HG03442 (cell line): ENCODE data around the gene KANSL1.
"Not testable (repeated sequence)": the region's sequence is repeated elsewhere in the genome, so short reads cannot be mapped to it uniquely, and the experiment has no call there.

Source experiments
- ATAC-seq: cut with Tn5 transposase; IDR thresholded peaks from one replicate; pipeline ENCODE4 v1.9.1; 2021; ENCODE audit warnings: mild to moderate bottlenecking, moderate library complexity; ENCODE audit not compliant: unreplicated experiment

KANSL1 gene

DNA sequence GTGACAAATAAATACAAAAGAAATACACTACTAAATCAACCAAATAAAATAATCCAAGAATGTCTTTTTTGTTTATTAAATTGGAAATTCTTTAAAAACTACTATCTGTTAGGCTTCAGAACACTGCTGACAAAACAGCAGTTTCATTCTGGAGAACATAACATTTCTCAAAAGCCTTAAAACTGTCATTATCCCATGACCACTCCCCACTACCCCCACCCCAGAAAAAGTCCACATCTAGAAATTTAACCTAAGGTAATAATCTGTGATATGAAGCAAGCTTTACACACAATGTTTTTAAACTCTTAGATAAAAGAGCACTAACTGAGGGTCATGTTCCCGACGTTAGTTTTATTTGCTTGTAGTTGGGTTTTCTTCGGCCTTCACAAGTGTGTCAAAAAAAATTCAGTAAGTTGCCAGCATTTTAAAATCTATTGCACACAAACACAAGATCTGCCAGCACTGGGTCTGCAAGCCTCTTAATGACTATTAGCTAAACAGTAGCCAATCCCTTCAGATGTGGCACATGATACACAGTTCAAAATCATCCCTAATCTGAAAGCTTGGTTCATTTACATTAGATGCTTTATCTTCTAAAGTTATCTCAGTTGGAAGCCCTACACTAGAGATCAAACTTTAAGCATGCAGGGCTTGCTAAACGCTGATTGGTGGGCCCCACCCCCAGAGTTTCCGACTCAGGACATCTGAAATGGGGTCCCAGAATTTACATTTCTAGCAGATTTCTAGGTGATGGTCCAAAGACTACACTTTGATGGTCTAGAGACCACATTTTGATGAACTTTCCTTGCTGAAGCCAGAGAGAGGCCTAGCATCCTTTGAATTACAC lies 75.2 kb downstream of the KANSL1 start:
- no peak for ATAC-seq

DNA sequence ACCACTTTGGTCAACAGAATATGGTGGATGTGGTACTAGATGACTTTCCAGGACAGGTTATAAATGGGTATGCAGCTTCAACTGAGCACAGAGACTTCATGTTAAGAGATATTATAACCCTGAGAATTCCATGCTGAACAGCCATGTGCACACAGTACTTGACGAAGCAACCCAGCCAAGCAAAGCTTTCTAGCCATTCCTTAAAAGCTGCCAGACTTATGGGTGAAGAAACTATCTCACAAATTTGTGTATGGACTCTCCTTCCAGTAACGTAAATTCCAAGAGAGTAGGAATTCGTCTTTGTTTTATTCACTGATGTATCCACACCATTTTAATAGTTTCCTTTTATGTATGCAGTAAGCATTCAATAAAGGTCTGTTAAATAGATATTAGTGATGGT lies 76.1 kb downstream of the KANSL1 start:
- no peak for ATAC-seq

DNA sequence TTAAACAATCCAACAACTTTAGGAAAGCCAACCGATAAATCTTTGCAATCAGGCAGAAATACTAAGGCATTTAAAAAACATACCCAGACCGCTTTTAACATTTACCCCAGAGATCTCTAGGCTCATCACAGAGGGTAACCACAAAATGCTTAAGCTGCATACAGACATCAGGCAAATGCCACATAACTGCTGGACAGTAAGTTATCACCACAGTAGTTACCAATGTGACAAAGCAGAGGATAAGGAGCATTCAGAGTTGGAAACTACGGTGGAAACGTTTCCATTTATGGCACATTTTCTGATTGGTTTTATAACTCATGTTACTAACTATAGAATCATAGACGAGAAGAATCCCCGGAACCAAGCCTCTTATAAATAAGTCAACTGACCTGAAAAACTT lies 77.5 kb downstream of the KANSL1 start:
- no peak for ATAC-seq

DNA sequence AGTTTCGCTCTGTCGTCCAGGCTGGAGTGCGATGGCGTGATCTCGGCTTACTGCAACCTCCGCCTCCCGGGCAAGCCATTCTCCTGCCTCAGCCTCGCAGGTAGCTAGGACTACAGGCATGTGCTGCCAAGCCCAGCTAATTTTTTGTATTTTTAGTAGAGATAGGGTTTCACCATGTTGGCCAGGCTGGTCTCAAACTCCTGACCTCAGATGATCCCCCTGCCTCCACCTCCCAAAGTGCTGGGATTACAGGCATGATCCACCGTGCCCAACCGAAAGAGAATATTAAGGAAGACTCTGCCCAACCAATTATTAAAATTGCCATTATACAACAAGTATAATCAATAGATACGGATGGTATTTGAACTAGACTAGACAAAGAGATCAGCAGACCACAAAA lies 82.0 kb downstream of the KANSL1 start:
- ATAC-seq: not testable (repeated sequence)

DNA sequence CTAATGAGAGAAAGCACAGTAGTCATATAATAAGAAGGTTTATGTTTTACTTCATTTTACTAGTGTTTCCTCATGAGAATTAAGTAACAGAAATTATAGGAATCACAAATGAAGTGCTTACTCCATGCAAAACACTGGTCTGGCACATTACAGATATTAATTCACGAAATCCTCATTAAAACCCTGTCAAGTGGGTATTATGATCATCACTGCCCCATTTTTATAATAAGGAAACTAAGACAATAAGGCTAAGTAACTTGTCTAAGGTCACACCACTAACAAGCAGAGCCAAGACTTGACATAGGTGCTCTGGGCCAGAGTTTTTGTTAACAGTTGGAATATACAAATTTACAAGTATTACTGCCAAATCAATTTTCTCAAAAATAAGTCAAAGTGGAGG lies 83.0 kb downstream of the KANSL1 start:
- no peak for ATAC-seq

DNA sequence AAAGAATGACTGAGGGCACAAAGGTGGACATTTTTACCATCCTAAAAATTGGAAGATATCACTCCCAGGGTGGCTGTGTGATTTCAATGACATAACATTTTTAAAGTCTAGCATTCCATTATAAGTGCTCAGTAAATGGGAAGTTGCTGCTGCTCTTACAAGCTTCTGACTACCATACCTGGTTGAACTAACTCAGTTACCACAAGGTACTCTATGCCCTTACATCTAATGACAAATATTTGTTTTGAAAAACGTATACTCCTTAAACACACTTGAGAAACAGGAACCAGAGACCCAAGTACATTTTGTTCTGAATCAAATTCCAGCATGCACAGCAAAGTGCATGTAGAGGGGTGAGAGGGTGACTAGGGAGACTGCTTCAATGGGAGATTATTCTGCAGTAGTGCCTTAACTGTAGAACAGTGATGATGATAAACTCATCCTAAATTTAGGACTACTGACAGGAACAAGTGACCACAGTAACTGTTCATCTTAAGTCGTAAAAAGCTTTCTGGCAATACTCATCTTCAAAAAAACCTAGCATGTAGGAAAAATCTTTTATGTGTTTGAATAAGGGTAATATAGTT lies 83.5 kb downstream of the KANSL1 start:
- no peak for ATAC-seq

DNA sequence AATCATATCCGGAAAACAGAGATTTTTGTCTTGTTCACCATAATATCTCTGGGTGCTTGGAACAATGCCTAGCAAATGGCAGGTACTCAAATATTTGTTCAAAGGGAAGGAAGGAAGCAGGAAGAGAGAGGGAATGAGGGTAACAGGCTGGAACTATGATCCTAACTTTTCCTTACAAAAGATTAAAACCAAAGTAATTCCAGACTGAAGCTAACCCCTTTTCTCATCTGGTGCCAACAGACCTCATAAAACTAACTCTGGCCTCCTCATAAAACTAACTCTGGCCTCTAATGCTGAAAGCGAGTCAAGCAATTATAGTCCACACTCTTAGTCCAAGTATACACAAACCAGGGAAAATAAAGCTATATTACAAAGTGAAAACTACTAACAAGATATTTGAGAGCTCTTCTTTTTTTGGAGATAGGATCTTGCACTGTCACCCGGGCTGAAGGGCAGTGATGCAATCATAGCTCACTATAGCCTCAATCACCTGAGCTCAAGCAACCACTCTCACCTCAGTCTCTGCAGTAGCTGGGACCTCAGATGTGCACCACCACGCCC lies 84.6 kb downstream of the KANSL1 start:
- no peak for ATAC-seq

DNA sequence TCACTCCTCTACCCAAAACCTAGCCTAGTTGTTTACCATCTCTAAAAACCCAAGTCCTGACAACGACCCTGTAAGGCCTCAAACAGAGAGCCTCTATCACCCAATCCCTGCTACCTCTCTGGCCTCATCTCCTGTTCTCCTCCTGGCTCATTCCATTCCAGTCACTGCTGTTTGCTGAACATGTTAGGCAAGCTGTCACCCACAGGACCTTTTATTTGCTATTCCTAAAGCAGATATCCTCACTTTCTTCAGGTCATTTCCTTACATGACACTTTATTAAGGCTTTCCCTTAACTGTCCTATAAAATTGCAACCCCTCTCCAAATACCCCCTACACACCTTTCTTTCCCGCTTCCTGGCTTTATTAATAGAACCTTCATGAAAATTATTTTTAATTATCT lies 85.1 kb downstream of the KANSL1 start:
- no peak for ATAC-seq

DNA sequence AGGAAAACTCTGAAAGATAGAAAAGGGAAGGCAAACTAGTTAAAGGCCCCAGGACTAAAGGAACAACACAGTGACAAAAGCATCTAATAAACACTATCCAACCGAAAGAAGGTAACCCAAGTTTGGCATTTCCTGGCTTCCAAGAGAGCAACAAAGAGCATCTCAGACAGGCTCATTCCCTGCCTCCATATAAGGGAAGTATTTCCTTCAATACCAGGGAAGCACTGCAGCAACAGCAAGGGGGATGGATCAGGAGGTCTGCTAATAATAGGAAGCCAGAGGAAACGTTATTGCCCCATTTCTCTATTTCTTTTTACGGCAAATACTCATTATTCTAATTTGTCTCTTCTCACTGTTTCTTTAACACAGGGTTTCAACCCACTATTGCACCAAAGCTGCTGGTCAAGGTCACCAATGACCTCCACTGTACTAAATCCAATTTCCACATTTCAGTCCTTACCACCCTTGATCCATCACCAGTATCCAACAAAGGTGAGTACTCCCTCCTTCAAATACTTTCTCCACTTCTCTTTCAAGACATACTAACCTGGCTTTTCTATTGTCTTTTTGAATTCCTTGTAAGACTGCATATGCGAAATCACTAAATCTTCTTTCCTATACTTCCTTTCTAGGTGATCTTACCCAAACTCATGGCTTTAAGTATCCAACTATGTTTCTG lies 86.1 kb downstream of the KANSL1 start:
- no peak for ATAC-seq

DNA sequence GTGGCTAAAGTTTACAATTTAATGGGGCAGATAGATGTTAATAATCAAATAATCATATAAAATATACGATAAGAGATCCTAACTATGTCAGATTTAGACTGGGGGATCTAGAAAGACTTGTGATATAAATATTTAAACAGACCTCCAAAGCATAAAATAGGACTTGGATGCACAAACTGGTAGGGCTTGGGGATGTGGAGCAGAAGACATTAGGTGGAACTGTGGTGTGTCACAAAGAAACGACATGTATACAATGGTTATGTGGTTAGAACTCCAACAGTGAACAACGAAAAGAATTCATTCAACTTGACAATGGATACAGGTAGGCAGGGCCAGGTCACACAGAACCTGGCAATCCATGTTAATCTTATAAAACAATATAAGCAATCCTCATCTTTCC lies 90.4 kb downstream of the KANSL1 start:
- ATAC-seq: not testable (repeated sequence)

DNA sequence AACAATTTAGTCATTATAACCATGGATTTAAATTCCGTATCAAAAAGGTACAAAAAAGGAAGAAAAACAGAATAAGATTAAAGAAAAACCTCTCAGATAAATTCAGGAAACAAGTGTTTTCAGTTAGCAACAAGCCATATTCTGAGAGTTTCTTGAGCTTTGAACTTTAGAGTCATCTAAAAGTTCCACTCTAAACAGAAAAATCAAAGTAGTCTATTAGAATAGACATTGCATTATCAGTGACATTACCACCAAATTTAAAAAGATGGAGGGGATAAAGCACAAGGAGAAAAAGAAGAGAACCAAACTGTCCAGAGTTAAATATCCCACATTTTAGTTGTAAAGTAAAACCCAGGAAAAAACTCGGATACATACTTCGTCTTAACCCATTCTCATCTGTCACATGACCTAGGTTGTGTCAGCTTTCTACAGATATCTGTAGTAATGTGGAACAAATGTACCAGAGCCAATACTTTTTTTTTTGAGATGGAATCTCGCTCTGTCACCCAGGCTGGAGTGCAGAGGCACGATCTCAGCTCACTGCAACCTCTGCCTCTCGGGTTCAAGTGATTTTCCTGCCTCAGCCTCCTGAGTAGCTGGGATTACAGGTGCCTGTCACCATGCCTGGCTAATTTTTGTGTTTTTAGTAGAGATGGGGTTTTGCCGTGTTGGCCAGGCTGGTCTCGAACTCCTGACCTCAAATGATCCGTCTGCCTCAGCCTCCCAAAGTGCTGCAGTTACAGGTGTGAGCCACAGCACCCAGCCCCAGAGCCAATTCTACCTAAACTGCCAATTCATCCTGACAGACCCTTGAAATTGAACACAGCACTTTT lies 91.2 kb downstream of the KANSL1 start:
- not testable (repeated sequence) for ATAC-seq

DNA sequence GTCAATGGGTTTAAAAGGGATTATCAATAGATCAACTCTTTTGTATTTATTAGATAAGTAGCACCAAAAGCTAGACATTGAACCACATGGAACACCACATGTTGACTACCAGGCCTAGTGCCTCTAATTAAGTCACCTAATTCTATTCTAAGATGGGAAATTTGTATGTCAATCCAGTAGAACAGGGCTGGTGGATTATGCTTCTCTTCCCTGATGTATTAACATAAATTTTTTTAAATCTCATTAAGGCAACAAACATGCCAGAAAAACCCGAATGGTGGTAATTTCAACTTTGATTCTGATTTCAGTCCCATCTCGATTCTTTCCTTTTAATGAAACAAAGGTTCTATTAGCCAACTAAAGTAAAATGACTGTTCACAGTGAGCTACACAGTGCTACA lies 92.6 kb downstream of the KANSL1 start:
- no peak for ATAC-seq

DNA sequence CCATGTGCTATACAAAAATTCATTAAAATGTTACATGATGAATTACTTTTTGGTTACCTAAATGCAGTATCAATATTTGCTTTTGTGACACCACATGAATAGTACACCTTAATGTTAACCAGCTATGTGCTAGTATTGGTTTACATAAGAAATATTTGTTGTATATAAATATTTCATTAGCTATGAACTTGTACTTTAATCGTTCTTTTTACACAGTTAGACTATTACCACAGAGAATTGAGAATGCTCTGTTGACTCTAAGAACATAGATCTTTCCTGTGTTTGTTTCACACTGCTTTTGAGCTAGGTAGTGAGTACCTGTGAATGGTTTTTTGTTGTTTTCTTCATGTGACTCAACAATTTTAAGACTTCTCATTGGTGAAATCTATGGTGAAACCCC lies 93.4 kb downstream of the KANSL1 start:
- no peak for ATAC-seq

DNA sequence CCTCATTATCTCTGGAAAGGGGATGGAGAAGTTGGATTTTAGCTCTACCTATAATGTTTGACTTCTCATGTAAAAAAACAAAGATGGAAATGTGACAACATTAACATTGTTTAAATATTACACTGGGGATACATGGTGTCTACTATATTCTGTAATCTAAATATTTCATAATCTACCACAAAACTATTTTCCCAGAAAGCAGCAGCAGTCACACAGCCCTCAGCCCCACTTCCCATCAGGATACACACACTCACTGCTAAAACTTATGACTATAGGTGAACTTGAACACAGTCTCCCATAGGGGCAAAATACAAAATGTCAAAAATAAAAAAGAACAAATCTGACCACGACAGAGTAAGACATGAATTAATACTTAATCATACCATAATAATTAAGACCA lies 95.7 kb downstream of the KANSL1 start:
- ATAC-seq: no peak

DNA sequence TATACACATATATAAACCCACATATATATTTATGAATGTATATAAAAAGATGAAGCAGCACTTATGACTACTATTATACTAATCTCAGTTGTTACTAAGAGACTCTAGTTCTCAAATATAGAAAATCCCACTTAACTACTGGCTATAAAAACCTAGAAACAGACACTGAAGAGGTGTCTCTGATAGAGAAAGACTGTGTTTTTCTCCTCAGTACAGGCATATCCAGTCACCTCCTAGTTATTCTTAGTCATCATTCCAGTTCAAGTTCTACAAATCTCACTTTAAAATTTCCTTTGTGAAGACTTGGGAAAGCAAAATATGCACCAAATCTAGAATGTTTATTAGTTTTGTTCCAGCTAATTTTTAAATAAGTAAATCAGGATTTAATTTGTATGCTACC lies 100.2 kb downstream of the KANSL1 start:
- no peak for ATAC-seq

DNA sequence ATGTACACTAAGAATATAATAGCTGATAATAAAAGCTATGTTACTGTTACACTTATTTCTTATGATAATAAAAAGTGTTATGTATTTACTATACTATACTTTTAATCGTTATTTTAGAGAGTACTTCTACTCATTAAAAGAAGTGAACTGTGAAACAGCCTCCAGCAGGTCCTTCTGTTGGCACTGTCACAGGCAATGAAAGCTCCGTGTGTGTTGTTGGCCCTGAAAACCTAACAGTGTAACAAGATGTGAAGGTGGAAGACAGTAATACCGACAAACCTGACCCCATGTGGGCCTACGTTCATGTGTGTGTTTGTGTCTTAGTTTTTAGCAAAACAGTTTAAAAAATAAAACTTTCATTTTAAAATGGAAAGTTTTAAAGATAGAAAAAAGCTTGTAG lies 102.4 kb downstream of the KANSL1 start:
- no peak for ATAC-seq

DNA sequence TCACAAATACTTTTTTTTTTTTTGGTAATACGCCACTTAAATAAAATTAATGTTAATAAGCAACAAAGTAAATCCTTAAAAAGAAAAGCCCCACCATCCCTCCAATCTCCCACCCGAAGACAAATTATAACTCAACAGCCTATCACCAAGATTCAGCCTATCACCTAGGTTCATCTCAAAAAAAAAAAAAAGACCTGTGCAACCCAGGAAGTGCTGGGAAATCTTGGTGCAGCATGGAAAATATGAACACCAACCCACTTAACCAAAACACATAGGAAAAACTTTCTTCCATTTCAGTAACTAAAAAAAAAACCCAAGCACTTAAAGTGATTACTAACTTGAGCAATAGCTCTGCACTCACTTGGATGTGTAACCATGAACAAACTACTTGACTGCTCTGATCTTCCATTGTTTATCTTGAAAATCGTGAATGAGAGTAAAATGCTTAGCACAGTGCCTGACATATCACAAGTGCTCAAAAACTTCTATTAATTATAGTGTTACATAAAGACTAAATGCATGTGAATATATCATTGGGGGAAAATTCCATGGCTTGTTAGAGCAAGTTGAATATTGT lies 103.8 kb downstream of the KANSL1 start:
- ATAC-seq: no peak

DNA sequence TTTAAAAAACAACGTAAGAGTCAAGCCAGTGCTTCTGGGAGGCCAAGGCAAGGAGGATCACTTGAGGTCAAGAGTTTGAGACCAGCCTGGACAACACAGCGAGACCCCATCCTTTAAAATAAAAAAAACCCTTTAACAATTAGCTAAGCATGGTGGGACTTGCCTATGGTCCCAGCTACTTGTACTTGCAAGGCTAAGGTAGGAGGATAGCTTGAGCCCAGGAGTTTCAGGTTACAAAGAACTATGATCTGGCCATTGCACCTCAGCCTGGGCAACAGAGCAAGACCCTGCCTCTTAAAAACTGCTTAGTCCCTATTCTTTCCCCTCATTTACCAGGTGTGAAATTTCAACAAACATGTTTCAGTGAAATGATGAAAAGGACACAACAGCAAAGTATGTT lies 104.6 kb downstream of the KANSL1 start:
- ATAC-seq: no peak

DNA sequence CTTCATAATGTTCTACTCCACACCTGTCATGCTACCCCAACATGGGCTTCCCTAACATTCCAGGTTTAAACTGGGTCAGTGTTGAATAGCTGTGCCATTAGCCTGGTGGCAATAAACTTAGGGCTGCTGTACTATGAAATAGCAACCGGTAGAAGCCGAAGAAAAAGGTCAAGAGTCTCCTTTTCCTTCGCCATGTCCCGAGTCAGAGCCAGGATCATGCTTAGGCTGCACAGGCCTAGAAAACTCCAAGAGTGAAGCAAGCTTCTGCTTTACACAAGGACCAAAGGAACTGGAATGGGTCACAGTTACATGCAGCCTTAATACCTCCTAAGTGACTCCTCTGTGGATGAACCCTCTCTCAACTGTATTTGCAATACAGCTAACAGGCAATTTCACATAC lies 105.4 kb downstream of the KANSL1 start:
- ATAC-seq: not testable (repeated sequence)

DNA sequence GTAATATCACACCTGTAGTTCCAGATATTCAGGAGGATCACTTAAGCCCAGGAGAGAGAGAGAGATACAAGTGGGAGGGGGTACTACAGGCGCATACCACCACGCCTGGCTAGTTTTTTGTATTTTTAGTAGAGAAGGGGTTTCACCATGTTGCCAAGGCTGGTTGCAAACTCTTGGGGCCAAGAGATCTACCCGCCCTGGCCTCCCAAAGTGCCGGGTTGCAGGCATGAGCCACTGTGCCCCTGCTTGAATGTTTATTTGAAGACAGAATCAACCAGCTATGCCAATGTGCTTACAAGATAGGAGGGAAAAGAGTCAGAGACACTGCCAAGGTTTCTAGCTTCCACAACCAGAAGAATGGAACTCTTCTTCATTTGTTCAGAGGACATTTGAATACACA lies 106.4 kb downstream of the KANSL1 start:
- ATAC-seq: no peak

DNA sequence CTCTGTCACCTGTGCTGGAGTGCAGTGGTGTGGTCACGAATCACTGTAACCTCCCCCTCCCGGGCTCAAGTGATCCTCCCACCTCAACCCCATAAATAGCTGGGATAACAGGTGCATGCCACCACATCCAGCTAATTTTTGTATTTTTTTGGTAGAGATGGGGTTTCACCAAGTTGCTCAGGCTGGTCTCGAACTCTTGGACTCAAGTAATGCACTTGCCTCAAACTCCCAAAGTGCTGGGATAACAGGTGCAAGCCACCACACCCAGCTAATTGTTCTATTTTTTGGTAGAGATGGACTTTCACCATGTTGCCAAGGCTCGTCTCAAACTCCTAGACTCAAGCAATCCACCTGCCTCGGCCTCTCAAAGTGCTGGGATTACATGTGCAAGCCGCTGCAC lies 107.7 kb downstream of the KANSL1 start:
- ATAC-seq: no peak
